Measurements from ENCODE around the gene DNAH5.

DNA sequence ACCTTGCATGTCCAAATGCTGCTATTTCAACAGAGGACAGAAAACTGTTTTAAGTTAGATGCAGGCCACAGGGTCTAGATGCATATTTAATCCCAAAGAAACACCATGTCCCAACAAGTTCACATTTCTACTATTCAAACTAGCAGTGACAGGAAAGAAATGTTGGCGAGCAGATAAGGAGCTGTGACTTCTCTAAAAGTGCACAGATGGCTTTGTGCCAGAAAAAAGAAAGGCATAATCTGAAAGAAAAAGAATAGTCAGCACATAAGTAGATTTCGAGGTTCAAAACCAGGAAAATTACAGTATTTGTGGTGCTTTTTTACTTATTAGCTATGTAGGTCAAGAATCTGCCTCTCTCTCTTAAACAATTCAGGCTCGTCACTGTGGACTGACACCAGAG, 178.3 kb downstream of the DNAH5 start:
- TF ChIP-seq NRF1 (IDR thresholded peaks at IDR 0.05; ENCODE audit: low read depth, low read length) (no peak), POLR2A (IDR thresholded peaks at IDR 0.05; ENCODE audit: control extremely low read depth in 1 of 2, low read depth in 2 of 2, low read length in 2 of 2) (no peak), CREB1 (IDR thresholded peaks at IDR 0.05) (no peak), EP300 (IDR thresholded peaks at IDR 0.05; ENCODE audit: borderline replicate concordance in 1 of 2, low read depth in 2 of 2, low read length in 2 of 2) (no peak), EGR1 (IDR thresholded peaks at IDR 0.05; ENCODE audit: borderline replicate concordance, low read depth, low read length) (no peak), RFX5 (IDR thresholded peaks at IDR 0.05; ENCODE audit: borderline replicate concordance, low read depth, low read length) (no peak), GABPA (IDR thresholded peaks at IDR 0.05; ENCODE audit: borderline replicate concordance, insufficient read depth, low read length) (no peak), KDM5A (IDR thresholded peaks at IDR 0.05; ENCODE audit: low read length) (no peak), EZH2 (IDR thresholded peaks at IDR 0.05; ENCODE audit: low read depth, low read length, severe bottlenecking) (no peak), YY1 (IDR thresholded peaks at IDR 0.05; ENCODE audit: low read depth, low read length) (no peak)
- TF ChIP-seq, protein P1, sequence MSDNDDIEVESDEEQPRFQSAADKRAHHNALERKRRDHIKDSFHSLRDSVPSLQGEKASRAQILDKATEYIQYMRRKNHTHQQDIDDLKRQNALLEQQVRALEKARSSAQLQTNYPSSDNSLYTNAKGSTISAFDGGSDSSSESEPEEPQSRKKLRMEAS (IDR thresholded peaks at IDR 0.05), result no peak
- TF ChIP-seq, protein P2, sequence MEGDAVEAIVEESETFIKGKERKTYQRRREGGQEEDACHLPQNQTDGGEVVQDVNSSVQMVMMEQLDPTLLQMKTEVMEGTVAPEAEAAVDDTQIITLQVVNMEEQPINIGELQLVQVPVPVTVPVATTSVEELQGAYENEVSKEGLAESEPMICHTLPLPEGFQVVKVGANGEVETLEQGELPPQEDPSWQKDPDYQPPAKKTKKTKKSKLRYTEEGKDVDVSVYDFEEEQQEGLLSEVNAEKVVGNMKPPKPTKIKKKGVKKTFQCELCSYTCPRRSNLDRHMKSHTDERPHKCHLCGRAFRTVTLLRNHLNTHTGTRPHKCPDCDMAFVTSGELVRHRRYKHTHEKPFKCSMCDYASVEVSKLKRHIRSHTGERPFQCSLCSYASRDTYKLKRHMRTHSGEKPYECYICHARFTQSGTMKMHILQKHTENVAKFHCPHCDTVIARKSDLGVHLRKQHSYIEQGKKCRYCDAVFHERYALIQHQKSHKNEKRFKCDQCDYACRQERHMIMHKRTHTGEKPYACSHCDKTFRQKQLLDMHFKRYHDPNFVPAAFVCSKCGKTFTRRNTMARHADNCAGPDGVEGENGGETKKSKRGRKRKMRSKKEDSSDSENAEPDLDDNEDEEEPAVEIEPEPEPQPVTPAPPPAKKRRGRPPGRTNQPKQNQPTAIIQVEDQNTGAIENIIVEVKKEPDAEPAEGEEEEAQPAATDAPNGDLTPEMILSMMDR (IDR thresholded peaks at IDR 0.05; ENCODE audit: control extremely low read depth in 1 of 3, insufficient read depth in 1 of 3, low read depth in 1 of 3, low read length in 3 of 3), result no peak

All from H1 (cell line).